ENCODE data around the gene RRP36.
A peak's percentile ranks its signal among the peaks of the same experiment; 100 is the strongest.

RRP36 gene

DNA sequence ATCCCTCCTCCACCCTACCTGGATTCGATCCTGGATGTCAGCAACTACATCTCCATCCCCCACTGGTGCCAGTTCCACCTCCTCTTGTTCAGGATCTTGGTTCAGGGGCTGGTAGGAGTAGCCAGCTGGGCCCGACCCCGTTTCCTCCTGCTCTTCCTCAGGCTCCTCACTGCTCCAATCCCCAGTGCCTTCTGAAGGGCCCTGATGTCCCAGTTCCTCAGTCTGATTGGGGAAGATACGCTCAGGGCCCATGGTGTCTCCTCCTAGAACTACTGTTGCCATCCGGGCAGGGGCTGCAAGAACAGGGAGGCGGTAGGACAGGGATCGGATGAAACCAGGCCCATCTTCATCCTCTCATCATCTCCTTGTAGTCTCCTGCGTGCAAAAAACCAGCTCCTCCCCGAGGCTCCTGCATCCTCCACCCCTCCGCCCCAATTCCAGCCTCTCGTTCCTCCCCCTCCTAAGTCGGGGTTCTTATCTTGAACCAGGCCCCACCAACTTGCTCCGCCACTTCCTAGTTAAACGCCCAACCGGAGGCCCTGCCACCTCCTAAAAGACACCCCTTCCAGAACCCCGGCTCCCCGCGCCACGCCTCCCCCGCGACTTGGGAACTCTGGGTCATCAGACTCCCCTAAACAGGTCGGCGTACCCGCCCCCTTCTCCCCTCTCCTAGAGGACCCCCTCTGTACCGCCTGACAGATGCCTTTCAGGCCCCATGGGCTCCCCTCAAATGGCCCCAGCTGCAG is 8.2 kb upstream of the RRP36 start:
- Mint-ChIP-seq H3K9me3 (no peaks in the 10 kb centered on the region), H3K27ac (peak overlapping the region; percentile 94 to 97), H3K27me3 (no peaks in the 10 kb centered on the region), H3K4me3 (peak overlapping the region; percentile 90 to 95), H3K36me3 (ENCODE audit: insufficient read depth) (peaks cover 21% of the 10 kb centered on the region), H3K4me1 (ENCODE audit: low read depth in 2 of 2) (peaks cover 42 to 54% of the 10 kb centered on the region in 2 donors)
- ATAC-seq (replicated peaks) (peak; percentile 21), DNase-seq (peak in 1 of 3 experiments; percentile 3)

- Mint-ChIP-seq H3K4me1 (ENCODE audit: low read depth in 2 of 2) (peaks cover 42 to 55% of the 10 kb centered on the region in 2 donors), H3K4me3 (peak within 1 kb of the TSS; percentile 90 to 95), H3K27me3 (no peaks in the 10 kb centered on the region), H3K36me3 (ENCODE audit: insufficient read depth) (peaks cover 27% of the 10 kb centered on the region), H3K9me3 (no peaks in the 10 kb centered on the region), H3K27ac (peak within 1 kb of the TSS; percentile 94 to 97)
- DNase-seq = peak; percentile 96 to 97 (median 97)
- ATAC-seq (replicated peaks) = peak; percentile 92
Observed at GRCh38 chr6:43013843-43014433, 7.5 kb upstream of the RRP36 start, which contains the start of the genes KLHDC3 and MEA1. Gene KLHDC3 (plus strand): TSS chr6:43014249. CDS start chr6:43017193, 2,944 bp downstream. Gene MEA1 (minus strand): TSS chr6:43013946. CDS start chr6:43013813, 133 bp downstream.

- H3K4me3 Mint-ChIP-seq = peak overlapping the region; percentile 90 to 95
- H3K4me1 Mint-ChIP-seq (ENCODE audit: low read depth in 2 of 2) = peaks cover 42 to 55% of the 10 kb centered on the region in 2 donors
- DNase-seq (no peak), ATAC-seq (replicated peaks) (no peak)
- H3K9me3 Mint-ChIP-seq = no peaks in the 10 kb centered on the region
- H3K36me3 Mint-ChIP-seq (ENCODE audit: insufficient read depth) = peaks cover 30% of the 10 kb centered on the region
- no peaks in the 10 kb centered on the region for H3K27me3 Mint-ChIP-seq
- peak overlapping the region; percentile 94 to 97 for H3K27ac Mint-ChIP-seq
Observed at GRCh38 chr6:43014434-43014909, 7.0 kb upstream of the RRP36 start.

- H3K4me1 Mint-ChIP-seq (ENCODE audit: low read depth in 2 of 2) = peaks cover 42 to 65% of the 10 kb centered on the region in 2 donors
- no peaks in the 10 kb centered on the region for H3K9me3 Mint-ChIP-seq
- peak overlapping the region; percentile 35 to 87 for H3K27ac Mint-ChIP-seq
- ATAC-seq (replicated peaks) (no peak), DNase-seq (no peak)
- H3K27me3 Mint-ChIP-seq = no peaks in the 10 kb centered on the region
- peak overlapping the region; percentile 33 to 61 for H3K4me3 Mint-ChIP-seq
- H3K36me3 Mint-ChIP-seq (ENCODE audit: insufficient read depth) = peaks cover 30% of the 10 kb centered on the region
Observed at GRCh38 chr6:43016176-43016942, 5.1 kb upstream of the RRP36 start.

GRCh38 chr6:43016943-43017334 is 4.5 kb upstream of the RRP36 start:
- DNase-seq (no peak), ATAC-seq (replicated peaks) (no peak)
- peaks cover 33% of the 10 kb centered on the region for H3K36me3 Mint-ChIP-seq (ENCODE audit: insufficient read depth)
- H3K27me3 Mint-ChIP-seq = no peaks in the 10 kb centered on the region
- H3K9me3 Mint-ChIP-seq = no peaks in the 10 kb centered on the region
- no peak overlapping the region for H3K4me3 Mint-ChIP-seq
- H3K27ac Mint-ChIP-seq = no peak overlapping the region
- peaks cover 39 to 61% of the 10 kb centered on the region in 2 donors for H3K4me1 Mint-ChIP-seq (ENCODE audit: low read depth in 2 of 2)

DNA sequence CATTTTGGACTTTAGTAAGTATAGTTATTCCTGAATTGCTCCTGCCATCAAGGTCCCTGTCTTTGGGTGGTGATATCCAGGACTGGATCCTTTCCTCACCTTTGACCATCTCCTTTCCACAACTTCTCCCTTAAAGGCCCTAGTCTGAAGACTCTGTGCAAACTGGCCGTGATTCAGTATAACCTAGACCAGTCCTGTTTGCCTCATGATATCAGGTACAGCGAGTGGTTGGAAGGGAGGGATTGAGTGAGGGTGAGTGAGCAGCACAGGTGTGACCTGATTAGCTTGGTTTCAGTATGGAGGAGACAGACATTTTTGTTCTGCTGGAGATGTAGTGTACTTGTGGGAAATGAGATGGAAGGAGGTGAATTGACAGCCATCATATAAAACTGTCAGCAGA is 2.3 kb upstream of the RRP36 start:
- Mint-ChIP-seq H3K27ac (no peak overlapping the region), H3K4me1 (ENCODE audit: low read depth in 2 of 2) (peaks cover 28 to 41% of the 10 kb centered on the region in 2 donors), H3K36me3 (ENCODE audit: insufficient read depth) (peaks cover 32% of the 10 kb centered on the region), H3K4me3 (no peak overlapping the region), H3K27me3 (no peaks in the 10 kb centered on the region), H3K9me3 (no peaks in the 10 kb centered on the region)
- DNase-seq (no peak), ATAC-seq (replicated peaks) (no peak)

DNA sequence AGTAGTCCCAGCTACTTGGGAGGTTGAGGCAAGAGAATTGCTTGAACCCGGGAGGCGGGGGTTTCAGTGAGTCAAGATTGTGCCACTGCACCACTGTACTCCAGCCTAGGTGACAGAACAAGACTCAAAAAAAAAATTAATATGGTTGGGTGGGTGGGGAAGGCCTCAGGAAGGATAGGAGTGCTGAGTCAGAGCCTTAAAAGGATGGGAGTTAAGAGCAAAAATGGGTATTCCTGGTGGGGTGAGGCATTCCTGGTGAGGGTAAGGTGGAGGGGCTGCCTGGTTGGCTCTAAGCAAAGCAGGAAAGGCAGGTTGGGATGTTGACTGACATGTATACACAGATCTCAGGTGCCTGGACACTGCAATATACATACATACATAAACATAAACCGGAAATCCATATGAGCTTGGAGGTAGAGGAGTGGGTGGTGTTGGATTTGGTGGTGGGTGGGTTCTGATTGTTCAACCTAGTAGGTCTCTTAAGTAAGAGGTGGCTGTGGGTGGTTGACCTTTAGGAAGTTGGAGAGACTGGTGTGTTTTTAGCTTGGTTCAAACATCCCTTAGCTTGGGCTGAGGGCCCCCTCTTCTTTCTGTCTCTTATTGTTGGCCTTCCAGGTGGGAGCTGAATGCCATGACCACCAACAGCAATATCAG is 1.2 kb upstream of the RRP36 start:
- DNase-seq (no peak), ATAC-seq (replicated peaks) (no peak)
- H3K9me3 Mint-ChIP-seq = no peaks in the 10 kb centered on the region
- no peaks in the 10 kb centered on the region for H3K27me3 Mint-ChIP-seq
- peaks cover 37% of the 10 kb centered on the region for H3K36me3 Mint-ChIP-seq (ENCODE audit: insufficient read depth)
- peak overlapping the region; percentile 28 to 42 for H3K4me3 Mint-ChIP-seq
- peaks cover 27 to 38% of the 10 kb centered on the region in 2 donors for H3K4me1 Mint-ChIP-seq (ENCODE audit: low read depth in 2 of 2)
- peak overlapping the region; percentile 83 to 90 for H3K27ac Mint-ChIP-seq

DNA sequence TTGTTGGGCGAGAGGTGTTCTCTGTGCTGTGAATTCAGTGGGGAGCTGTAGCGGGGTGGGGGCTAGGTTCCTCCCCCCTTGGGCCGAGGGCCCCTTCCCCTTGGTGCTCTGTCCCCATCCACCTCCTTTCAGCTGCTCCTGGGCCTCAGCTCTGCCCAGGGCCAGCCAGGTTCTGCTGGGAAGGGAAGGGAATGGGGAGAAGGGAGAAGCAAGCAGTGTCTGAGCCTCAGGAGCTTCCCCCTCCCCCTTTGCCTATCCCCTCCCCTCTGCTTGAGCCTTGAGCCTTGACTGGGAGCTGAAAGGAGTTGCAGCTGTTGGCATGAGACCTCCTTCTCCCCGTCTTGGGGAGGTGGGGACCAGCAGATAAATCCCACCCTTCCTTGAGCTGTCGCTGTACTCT is 576 bp upstream of the RRP36 start:
- ATAC-seq (replicated peaks) (no peak), DNase-seq (no peak)
- Mint-ChIP-seq H3K36me3 (ENCODE audit: insufficient read depth) (peaks cover 44% of the 10 kb centered on the region), H3K27ac (peak overlapping the region; percentile 83 to 90), H3K4me1 (ENCODE audit: low read depth in 2 of 2) (peaks cover 27 to 37% of the 10 kb centered on the region in 2 donors), H3K27me3 (no peaks in the 10 kb centered on the region), H3K9me3 (no peaks in the 10 kb centered on the region), H3K4me3 (peak overlapping the region; percentile 90 to 97)

GRCh38 chr6:43024436-43024835 is 3.0 kb downstream of the RRP36 start:
- ATAC-seq (replicated peaks) (no peak), DNase-seq (no peak)
- Mint-ChIP-seq H3K36me3 (ENCODE audit: insufficient read depth) (peaks cover 61% of the 10 kb centered on the region), H3K27me3 (no peaks in the 10 kb centered on the region), H3K4me3 (no peak overlapping the region), H3K9me3 (no peaks in the 10 kb centered on the region), H3K27ac (peak overlapping the region; percentile 53 to 71), H3K4me1 (ENCODE audit: low read depth in 2 of 2) (peaks cover 16 to 22% of the 10 kb centered on the region in 2 donors)

DNA sequence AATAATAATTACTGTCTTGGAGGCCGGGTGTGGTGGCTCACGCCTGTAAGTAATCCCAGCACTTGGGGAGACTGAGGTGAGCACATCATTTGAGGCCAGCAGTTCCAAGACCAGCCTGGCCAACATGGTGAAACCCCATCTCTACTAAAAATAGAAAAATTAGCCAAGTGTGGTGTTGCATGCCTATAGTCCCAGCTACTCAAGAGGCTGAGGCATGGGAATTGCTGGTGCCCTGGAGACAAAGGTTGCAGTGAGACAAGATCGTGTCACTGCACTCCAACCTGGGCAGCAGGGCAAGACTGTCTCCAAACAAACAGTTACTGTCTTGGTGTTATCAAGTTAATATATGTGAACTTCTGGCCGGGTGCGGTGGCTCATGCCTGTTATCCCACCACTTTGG is 4.9 kb downstream of the RRP36 start:
- Mint-ChIP-seq H3K27me3 (no peaks in the 10 kb centered on the region), H3K4me3 (no peak overlapping the region), H3K36me3 (ENCODE audit: insufficient read depth) (peaks cover 75% of the 10 kb centered on the region)

DNA sequence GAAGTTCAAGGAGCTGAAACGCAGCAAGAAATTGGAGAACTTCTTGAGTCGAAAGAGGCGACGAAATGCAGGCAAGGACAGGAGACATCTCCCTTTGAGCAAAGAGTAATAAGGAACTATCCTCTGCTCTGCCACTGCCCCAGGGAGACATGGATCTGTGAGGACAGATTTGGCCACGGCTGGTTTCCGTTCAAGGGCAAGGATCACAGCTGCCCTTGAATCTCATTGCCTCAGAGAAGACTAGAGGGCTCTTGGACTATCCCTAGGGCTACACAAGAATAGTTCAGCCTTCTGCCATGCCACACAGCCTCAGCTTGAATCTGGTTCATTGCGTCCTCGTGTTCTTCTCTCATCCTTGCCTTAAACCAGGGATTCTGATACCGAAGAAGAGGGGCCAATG is 7.7 kb downstream of the RRP36 start:
- Mint-ChIP-seq H3K36me3 (ENCODE audit: insufficient read depth) (peaks cover 74% of the 10 kb centered on the region), H3K4me1 (ENCODE audit: low read depth in 2 of 2) (peaks cover 6 to 10% of the 10 kb centered on the region in 2 donors), H3K4me3 (no peak overlapping the region), H3K27ac (no peak overlapping the region), H3K9me3 (no peaks in the 10 kb centered on the region), H3K27me3 (no peaks in the 10 kb centered on the region)
- ATAC-seq (replicated peaks) (no peak), DNase-seq (no peak)

More for the DNA sequence above, 4.9 kb downstream of the RRP36 start:
- Mint-ChIP-seq H3K27ac (peak overlapping the region in 1 of 2 donors; percentile 80), H3K9me3 (no peaks in the 10 kb centered on the region), H3K4me1 (ENCODE audit: low read depth in 2 of 2) (peaks cover 12 to 16% of the 10 kb centered on the region in 2 donors)
- ATAC-seq (replicated peaks) (no peak), DNase-seq (no peak)

DNA sequence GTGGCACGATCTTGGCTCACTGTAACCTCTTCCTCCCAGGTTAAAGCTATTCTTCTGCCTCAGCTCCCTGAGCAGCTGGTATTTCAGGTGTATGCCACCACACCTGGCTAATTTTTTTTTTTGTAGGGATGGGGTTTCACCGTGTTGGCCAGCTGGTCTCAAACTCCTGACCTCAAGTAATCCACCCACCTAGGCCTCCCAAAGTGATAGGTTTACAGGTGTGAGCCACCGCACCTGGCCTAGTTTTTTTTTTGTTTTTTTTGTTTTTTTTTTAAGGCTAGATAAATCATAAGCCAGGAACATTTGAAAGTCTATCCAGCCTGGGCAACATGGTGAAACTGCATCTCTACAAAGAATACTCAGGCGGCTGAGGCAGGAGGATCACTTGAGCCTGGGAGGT is 10.9 kb downstream of the RRP36 start:
- Mint-ChIP-seq H3K4me3 (no peak overlapping the region), H3K4me1 (ENCODE audit: low read depth in 2 of 2) (peaks cover 0 to 7% of the 10 kb centered on the region in 2 donors), H3K27me3 (no peaks in the 10 kb centered on the region), H3K9me3 (no peaks in the 10 kb centered on the region), H3K27ac (peak overlapping the region; percentile 85 to 89), H3K36me3 (ENCODE audit: insufficient read depth) (peaks cover 55% of the 10 kb centered on the region)
- no peak for DNase-seq
- ATAC-seq (replicated peaks) = no peak
